ENCODE results near the gene CDK17. TPM values are rescaled to one million over a fixed set of nuclear protein-coding genes. Genes with fewer than 3 reads are reported as not detected.

Gene CDK17
- total RNA-seq, 1 donor from 2014 or later: 47.1 TPM

DNA sequence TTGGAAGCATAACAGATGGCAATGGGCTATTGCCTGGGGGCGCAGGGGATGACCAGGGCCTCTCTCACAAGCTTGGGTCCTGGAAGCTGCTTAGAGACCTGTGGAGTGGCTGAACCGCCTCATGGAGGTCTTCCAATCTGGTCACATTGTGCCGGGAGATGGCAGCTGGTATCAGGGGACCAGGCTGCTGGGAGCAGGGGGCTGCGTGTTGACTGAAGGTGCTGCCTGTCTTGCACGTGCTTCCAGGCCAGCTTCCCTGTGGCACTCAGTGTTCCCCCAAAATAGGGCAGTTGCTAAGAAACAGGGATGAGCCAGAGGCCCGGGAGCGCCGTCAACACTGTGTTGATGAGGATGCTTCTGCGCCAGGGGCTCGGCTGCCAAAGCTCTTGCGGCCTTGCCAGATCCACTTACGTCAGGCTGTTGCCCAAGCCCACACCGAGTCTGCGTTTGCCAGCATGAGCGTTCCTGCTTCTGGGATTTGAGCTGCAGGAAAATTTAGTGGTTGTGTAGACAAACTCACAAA is 166.2 kb downstream of the CDK17 start:
- H3K4me3 ChIP-seq: no peak overlapping the region

DNA sequence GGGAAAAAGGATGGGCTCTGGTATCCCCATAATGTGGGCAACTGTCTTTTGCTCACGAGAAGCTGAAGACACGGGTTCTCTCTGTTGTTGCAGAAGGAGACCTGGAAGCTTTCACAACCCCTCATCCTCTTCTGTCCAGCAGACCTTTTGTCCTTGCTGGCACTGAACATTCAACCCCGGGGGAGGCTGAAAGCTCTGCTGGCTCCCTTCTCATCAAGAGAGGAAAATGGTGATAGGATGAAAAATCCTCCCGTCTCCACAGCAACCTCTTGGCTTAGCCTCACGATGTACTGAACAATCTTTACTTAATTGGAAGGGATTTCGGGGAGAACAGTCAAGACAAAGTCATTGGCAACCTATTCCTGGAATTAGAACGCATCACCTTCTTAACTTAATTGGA is 167.1 kb downstream of the CDK17 start:
- no peaks in the 10 kb centered on the region for H3K27me3 ChIP-seq
- no peaks in the 10 kb centered on the region for H3K9me3 ChIP-seq
- H3K4me3 ChIP-seq: no peak overlapping the region
- no peak for DNase-seq
- intact Hi-C loops (cut with DNase I): no loop called here
- ATAC-seq: no peak
- peaks cover 40% of the 10 kb centered on the region for H3K4me1 ChIP-seq
- peak overlapping the region; percentile 78 for H3K27ac ChIP-seq
- no peaks in the 10 kb centered on the region for H3K36me3 ChIP-seq
- TF ChIP-seq, protein P1, sequence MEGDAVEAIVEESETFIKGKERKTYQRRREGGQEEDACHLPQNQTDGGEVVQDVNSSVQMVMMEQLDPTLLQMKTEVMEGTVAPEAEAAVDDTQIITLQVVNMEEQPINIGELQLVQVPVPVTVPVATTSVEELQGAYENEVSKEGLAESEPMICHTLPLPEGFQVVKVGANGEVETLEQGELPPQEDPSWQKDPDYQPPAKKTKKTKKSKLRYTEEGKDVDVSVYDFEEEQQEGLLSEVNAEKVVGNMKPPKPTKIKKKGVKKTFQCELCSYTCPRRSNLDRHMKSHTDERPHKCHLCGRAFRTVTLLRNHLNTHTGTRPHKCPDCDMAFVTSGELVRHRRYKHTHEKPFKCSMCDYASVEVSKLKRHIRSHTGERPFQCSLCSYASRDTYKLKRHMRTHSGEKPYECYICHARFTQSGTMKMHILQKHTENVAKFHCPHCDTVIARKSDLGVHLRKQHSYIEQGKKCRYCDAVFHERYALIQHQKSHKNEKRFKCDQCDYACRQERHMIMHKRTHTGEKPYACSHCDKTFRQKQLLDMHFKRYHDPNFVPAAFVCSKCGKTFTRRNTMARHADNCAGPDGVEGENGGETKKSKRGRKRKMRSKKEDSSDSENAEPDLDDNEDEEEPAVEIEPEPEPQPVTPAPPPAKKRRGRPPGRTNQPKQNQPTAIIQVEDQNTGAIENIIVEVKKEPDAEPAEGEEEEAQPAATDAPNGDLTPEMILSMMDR (IDR thresholded peaks at IDR 0.05): no peak

More for the DNA sequence above, 166.2 kb downstream of the CDK17 start:
- no peaks in the 10 kb centered on the region for H3K9me3 ChIP-seq
- H3K4me1 ChIP-seq: peaks cover 48% of the 10 kb centered on the region
- peak; percentile 46 for ATAC-seq
- H3K27ac ChIP-seq: peak overlapping the region; percentile 78
- DNase-seq: peak; percentile 74
- no peaks in the 10 kb centered on the region for H3K27me3 ChIP-seq
- TF ChIP-seq, protein P1 (IDR thresholded peaks at IDR 0.05): no peak
- intact Hi-C loops (cut with DNase I): no loop called here
- H3K36me3 ChIP-seq: no peaks in the 10 kb centered on the region

GRCh38 chr12:96230646-96231045 is 169.6 kb downstream of the CDK17 start:
- H3K4me1 ChIP-seq: peaks cover 15% of the 10 kb centered on the region
- H3K27ac ChIP-seq: no peak overlapping the region
- peaks cover 6% of the 10 kb centered on the region for H3K36me3 ChIP-seq
- no peak for DNase-seq
- no peaks in the 10 kb centered on the region for H3K9me3 ChIP-seq
- H3K27me3 ChIP-seq: no peaks in the 10 kb centered on the region
- intact Hi-C loops (cut with DNase I): no loop called here
- TF ChIP-seq, protein P1 (IDR thresholded peaks at IDR 0.05): no peak
- no peak for ATAC-seq
- H3K4me3 ChIP-seq: no peak overlapping the region

GRCh38 chr12:96228566-96229248 is 171.5 kb downstream of the CDK17 start:
- Histone ChIP-seq H3K4me1 (peaks cover 15% of the 10 kb centered on the region), H3K27ac (no peak overlapping the region), H3K9me3 (no peaks in the 10 kb centered on the region), H3K27me3 (no peaks in the 10 kb centered on the region), H3K4me3 (no peak overlapping the region), H3K36me3 (peaks cover 21% of the 10 kb centered on the region)
- DNase-seq: no peak
- intact Hi-C loops (cut with DNase I): no loop called here
- ATAC-seq: no peak
- TF ChIP-seq, protein P1 (IDR thresholded peaks at IDR 0.05): no peak

Other genes starting within 250 kb of the CDK17 start
- gene ELK3, start 206.1 kb downstream of the CDK17 start, total RNA-seq: 41.2 TPM
- 0.75 TPM for gene CFAP54, start 89.1 kb upstream of the CDK17 start, total RNA-seq

All from upper lobe of right lung (tissue), 1 donor.